GM21786 (cell line): ENCODE results near the gene PLEKHB1.
"Not testable (repeated sequence)": the region's sequence is repeated elsewhere in the genome, so short reads cannot be mapped to it uniquely, and the experiment has no call there.

Source experiments
- ATAC-seq: cut with Tn5 transposase; IDR thresholded peaks from one replicate; pipeline ENCODE4 v1.9.1; 2021; ENCODE audit not compliant: unreplicated experiment

The PLEKHB1 gene

GRCh38 chr11:73667891-73668290 lies 21.5 kb downstream of the PLEKHB1 start:
- ATAC-seq: no peak

GRCh38 chr11:73670808-73671207 lies 24.4 kb downstream of the PLEKHB1 start:
- no peak for ATAC-seq

- no peak for ATAC-seq
These were observed 25.3 kb downstream of the PLEKHB1 start for GRCh38 chr11:73671701-73672100.

GRCh38 chr11:73676552-73676951 lies 30.2 kb downstream of the PLEKHB1 start:
- not testable (repeated sequence) for ATAC-seq

DNA sequence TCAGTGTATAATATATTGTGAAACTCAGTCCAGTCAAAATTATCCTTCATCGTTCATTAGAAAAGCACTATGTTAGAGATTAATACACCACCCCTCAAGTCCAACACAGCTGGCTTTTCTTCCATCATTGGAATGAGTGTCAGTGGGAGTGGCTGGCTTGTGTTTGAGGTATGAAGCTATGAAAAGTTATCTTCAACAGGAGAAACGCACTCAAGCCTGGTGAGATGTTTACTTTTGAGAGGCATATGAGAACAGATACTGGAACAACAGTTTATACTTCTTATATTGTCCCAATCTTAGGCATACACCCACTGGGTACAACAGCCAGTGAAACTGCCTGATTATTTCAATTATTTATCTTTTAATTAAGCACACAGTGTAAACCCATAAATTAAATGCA lies 34.3 kb downstream of the PLEKHB1 start:
- ATAC-seq: no peak

GRCh38 chr11:73693899-73694525 lies 47.6 kb downstream of the PLEKHB1 start:
- no peak for ATAC-seq

GRCh38 chr11:73705053-73705452 lies 58.7 kb downstream of the PLEKHB1 start:
- ATAC-seq: no peak

- ATAC-seq: no peak
These were observed 64.6 kb downstream of the PLEKHB1 start for GRCh38 chr11:73710964-73711363.
